Muscle of leg (tissue), 11 donors: ENCODE data around the gene SGTA. TPM values are rescaled to one million over a fixed set of nuclear protein-coding genes. Genes with fewer than 3 reads are reported as not detected.

Experiments used
- DNase-seq: peaks from one replicate; pipeline ENCODE4 v3.0.0; 2013
- H3K27ac ChIP-seq: one replicate; pipeline ENCODE4 v1.5.1; 2013; ENCODE audit warnings: mild to moderate bottlenecking, low read length, control low read depth
- H3K27me3 ChIP-seq: one replicate; pipeline ENCODE4 v1.6.1; 2013; ENCODE audit warnings: low read length; ENCODE audit not compliant: control insufficient read depth, insufficient read depth
- H3K36me3 ChIP-seq: one replicate; pipeline ENCODE4 v1.6.1; 2013; ENCODE audit warnings: low read length; ENCODE audit not compliant: control insufficient read depth, insufficient read depth
- H3K4me1 ChIP-seq: one replicate; pipeline ENCODE4 v1.6.1; 2013; ENCODE audit warnings: low read length; ENCODE audit not compliant: control insufficient read depth, insufficient read depth
- H3K4me3 ChIP-seq: one replicate; pipeline ENCODE4 v1.5.1; 2013; ENCODE audit warnings: low read length, control low read depth
- H3K9me3 ChIP-seq: replicated peaks from 2 replicates; pipeline ENCODE4 v1.6.1; 2013; ENCODE audit warnings: low read depth, low read length; ENCODE audit not compliant: control insufficient read depth
- WGBS: methylation state at CpG from one replicate; pipeline ENCODE4 v1.1.5; 2013; ENCODE audit warnings: missing lambda C conversion rate; ENCODE audit not compliant: insufficient coverage; 5-methylcytosine and 5-hydroxymethylcytosine counted together
- polyA plus RNA-seq, 8 donors: library from polyadenylated mRNA; unstranded; fragments of 120-200 nt; gene quantifications; one replicate each; pipeline versions ENCODE4 v1.2.1 to v1.2.3, GENCODE V29; 2013; ENCODE audit warnings: inconsistent platforms in 1 of 8, low replicate concordance in 1 of 8; ENCODE audit not compliant: insufficient read length in 8 of 8, insufficient read depth in 1 of 8
- total RNA-seq: library from RNA; stranded (reverse); fragments of 120-200 nt; gene quantifications from one replicate; pipeline ENCODE4 v1.2.4, GENCODE V29; 2013

The SGTA gene
- total and polyA plus RNA-seq, 9 donors: 39.9 to 95.8 (median 80.1) TPM

GRCh38 chr19:2803486-2804155 lies 20.5 kb upstream of the SGTA start:
- WGBS: 85% methylated on average over 28 of the region's 29 CpGs
- H3K4me3 ChIP-seq: no peak overlapping the region
- H3K36me3 ChIP-seq: peaks cover 61% of the 10 kb centered on the region

GRCh38 chr19:2802826-2803225 lies 19.8 kb upstream of the SGTA start:
- no peak overlapping the region for H3K4me3 ChIP-seq
- no peak overlapping the region for H3K27ac ChIP-seq
- H3K4me1 ChIP-seq: no peaks in the 10 kb centered on the region
- no peaks in the 10 kb centered on the region for H3K27me3 ChIP-seq
- 92% methylated on average over 15 of the region's 17 CpGs for WGBS
- peaks cover 62% of the 10 kb centered on the region for H3K36me3 ChIP-seq
- DNase-seq: no peak
- H3K9me3 ChIP-seq: no peaks in the 10 kb centered on the region

More at GRCh38 chr19:2803486-2804155, 20.5 kb upstream of the SGTA start:
- no peaks in the 10 kb centered on the region for H3K27me3 ChIP-seq
- no peak for DNase-seq
- no peaks in the 10 kb centered on the region for H3K4me1 ChIP-seq
- H3K9me3 ChIP-seq: no peaks in the 10 kb centered on the region
- H3K27ac ChIP-seq: no peak overlapping the region

DNA sequence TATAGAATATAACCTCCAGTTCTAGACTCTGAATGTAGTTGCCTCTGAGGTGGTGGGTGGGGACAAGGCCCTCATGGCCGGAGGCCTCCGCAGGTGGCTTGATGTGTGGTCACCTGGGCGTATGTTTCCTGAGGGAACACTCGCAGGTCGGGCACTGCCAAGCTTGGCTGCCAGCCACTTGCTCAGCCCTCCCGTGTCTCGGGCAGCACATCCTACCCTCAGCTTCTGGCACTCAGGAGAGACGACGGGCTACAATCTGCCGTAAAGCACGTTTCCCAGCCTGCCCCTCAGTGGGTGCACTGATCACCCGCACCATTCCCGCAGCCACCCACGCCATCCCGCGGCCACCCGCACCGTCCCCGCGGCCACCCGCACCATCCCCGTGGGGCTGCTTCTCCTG lies 17.4 kb upstream of the SGTA start:
- H3K36me3 ChIP-seq: peaks cover 59% of the 10 kb centered on the region
- H3K4me3 ChIP-seq: no peak overlapping the region
- WGBS: 93% methylated on average over 22 of the region's 22 CpGs
- no peak overlapping the region for H3K27ac ChIP-seq
- H3K9me3 ChIP-seq: no peaks in the 10 kb centered on the region
- no peaks in the 10 kb centered on the region for H3K27me3 ChIP-seq
- H3K4me1 ChIP-seq: no peaks in the 10 kb centered on the region
- DNase-seq: no peak

- no peak overlapping the region for H3K27ac ChIP-seq
- H3K36me3 ChIP-seq: peaks cover 59% of the 10 kb centered on the region
- WGBS: 90% methylated on average over 41 of the region's 41 CpGs
- H3K4me3 ChIP-seq: no peak overlapping the region
- H3K9me3 ChIP-seq: no peaks in the 10 kb centered on the region
- H3K27me3 ChIP-seq: no peaks in the 10 kb centered on the region
- H3K4me1 ChIP-seq: no peaks in the 10 kb centered on the region
- DNase-seq: no peak
Measured at GRCh38 chr19:2799273-2800020, 16.4 kb upstream of the SGTA start.

DNA sequence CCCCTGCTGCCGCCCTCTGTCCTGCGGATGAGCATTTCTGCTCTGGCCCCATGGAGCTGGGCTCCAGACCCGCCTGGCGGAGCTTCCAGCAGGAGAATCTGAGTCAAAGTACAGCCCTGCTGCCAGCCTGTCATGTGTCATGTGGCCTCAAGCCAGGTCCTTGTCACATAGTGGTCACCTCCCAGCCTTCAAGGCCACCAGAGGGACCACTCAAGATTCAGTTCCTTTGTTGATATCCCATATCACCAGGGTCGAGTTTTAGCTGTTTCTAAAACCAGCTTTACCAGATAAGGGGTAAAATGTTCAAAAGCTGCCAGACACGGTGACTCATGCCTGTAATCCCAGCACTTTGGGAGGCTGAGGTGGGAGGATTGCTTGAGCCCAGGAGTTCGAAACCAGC lies 15.7 kb upstream of the SGTA start:
- WGBS: 91% methylated on average over 5 of the region's 7 CpGs
- Histone ChIP-seq H3K27me3 (no peaks in the 10 kb centered on the region), H3K4me3 (no peak overlapping the region), H3K9me3 (no peaks in the 10 kb centered on the region), H3K27ac (no peak overlapping the region), H3K4me1 (no peaks in the 10 kb centered on the region), H3K36me3 (peaks cover 60% of the 10 kb centered on the region)
- no peak for DNase-seq

- WGBS: 98% methylated on average over 7 of the region's 16 CpGs
- no peak overlapping the region for H3K27ac ChIP-seq
- H3K4me3 ChIP-seq: no peak overlapping the region
- H3K36me3 ChIP-seq: peaks cover 57% of the 10 kb centered on the region
- DNase-seq: no peak
- H3K4me1 ChIP-seq: no peaks in the 10 kb centered on the region
- H3K27me3 ChIP-seq: no peaks in the 10 kb centered on the region
- H3K9me3 ChIP-seq: no peaks in the 10 kb centered on the region
Measured at GRCh38 chr19:2798158-2798685, 15.1 kb upstream of the SGTA start.

DNA sequence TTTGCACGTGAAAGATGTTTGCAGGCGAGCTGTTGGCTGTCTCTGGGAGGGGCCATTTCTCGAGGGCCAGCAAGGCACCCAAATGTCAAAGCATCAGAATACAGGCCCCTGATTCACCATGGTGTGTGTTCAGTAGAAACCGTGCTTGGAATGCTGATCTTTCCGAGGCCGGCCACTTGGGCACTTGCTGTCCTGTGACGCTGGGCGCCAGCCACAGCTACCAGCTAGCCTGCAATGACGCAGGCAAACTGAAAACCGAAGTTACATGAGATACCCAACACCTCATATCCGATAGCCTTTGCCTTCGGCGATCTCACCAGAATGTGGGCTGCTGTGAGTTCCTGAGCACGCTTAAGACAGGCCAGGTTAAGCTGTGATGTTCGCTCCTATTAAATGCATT lies 14.2 kb upstream of the SGTA start:
- H3K27ac ChIP-seq: no peak overlapping the region
- no peaks in the 10 kb centered on the region for H3K9me3 ChIP-seq
- no peak overlapping the region for H3K4me3 ChIP-seq
- no peaks in the 10 kb centered on the region for H3K27me3 ChIP-seq
- no peak for DNase-seq
- no peaks in the 10 kb centered on the region for H3K4me1 ChIP-seq
- WGBS: 89% methylated on average over 8 of the region's 15 CpGs
- peaks cover 59% of the 10 kb centered on the region for H3K36me3 ChIP-seq

DNA sequence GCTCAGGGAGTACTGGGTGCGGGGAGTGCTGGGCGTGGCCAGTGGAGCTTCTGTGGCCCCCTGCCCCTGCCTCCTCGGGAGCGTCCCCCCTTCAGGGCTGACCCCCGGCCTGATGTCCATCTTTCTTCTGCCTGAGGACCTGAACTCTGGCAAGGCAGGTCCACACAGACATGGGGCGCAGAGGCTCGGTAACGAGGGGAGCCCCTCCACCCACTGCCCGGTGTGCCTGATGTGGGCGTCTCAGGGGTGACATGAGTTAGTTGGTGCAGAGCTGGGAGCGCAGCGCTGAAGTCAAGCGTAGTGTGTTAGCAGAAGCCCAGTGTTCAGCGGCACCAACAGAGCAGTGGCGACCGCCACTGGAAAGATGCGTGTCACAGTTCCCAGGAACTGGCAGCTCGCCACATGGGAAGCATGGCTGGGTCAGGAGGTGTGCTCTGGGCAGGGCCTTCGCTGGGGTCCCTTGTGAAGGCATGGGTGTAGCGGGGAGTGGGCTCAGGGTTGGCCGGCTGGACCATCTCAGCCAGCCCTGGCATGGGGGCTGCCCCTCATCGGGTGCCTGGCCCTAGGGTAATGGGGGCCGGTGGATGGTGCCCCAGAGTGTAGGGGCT lies 13.7 kb upstream of the SGTA start:
- no peak overlapping the region for H3K4me3 ChIP-seq
- H3K27me3 ChIP-seq: no peaks in the 10 kb centered on the region
- WGBS: 91% methylated on average over 22 of the region's 23 CpGs
- no peak overlapping the region for H3K27ac ChIP-seq
- H3K9me3 ChIP-seq: no peaks in the 10 kb centered on the region
- H3K4me1 ChIP-seq: no peaks in the 10 kb centered on the region
- peaks cover 61% of the 10 kb centered on the region for H3K36me3 ChIP-seq
- DNase-seq: no peak

DNA sequence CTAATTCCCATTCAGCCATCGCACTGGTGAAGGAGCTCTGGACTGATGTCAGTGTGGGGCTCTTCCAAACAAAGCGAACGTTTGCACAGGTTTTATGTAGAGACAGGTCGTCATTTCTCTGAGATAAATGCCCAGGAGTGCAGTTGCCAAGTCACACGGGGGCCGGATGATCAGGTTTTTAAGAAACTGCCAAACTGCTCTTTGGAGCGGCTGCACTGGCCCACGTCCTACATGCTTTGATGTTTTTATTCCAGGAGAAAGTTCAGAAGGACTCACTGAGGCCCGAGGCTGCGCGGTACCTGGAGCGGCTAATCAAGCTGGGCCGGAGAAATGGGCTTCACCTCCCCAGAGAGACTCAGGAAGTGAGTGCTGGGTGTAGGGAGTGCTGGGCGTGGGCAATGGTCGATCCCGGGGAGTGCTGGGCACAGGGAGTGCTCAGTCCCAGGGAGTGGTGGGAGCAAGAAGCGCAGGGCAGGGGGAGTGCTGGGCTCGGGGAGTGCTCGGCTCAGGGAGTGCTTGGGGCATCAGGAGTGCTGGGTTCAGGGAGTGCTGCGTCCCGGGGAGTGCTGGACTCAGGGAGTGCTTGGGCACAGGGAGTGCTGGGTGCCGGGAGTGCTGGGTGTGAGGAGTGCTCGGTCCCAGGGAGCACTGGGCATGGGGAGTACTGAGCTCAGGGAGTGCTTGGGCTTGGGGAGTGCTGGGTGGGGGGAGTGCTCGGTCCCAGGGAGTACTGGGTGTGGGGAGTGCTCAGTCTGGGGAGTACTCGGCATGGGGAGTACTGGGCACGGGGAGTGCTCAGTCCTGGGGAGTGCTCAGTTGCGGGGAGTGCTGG lies 13.0 kb upstream of the SGTA start:
- Histone ChIP-seq H3K36me3 (peaks cover 62% of the 10 kb centered on the region), H3K27ac (no peak overlapping the region), H3K4me3 (no peak overlapping the region), H3K9me3 (no peaks in the 10 kb centered on the region), H3K4me1 (no peaks in the 10 kb centered on the region), H3K27me3 (no peaks in the 10 kb centered on the region)
- WGBS: 96% methylated on average over 25 of the region's 27 CpGs
- DNase-seq: no peak
